ENCODE results near the gene ENKUR.

ENKUR gene

GRCh38 chr10:24965051-24965450 lies 50.9 kb downstream of the ENKUR start:
- H3K9ac ChIP-seq (ENCODE audit: low read depth, low read length): no peak overlapping the region
- no peak for ATAC-seq (ENCODE audit: insufficient read depth, low read depth)
- H2AFZ ChIP-seq (ENCODE audit: low read depth, low read length): no peak overlapping the region
- TF ChIP-seq EZH2 (IDR thresholded peaks at IDR 0.05; ENCODE audit: borderline replicate concordance, low read depth, low read length, severe bottlenecking): no peak
- TF ChIP-seq, protein P1, sequence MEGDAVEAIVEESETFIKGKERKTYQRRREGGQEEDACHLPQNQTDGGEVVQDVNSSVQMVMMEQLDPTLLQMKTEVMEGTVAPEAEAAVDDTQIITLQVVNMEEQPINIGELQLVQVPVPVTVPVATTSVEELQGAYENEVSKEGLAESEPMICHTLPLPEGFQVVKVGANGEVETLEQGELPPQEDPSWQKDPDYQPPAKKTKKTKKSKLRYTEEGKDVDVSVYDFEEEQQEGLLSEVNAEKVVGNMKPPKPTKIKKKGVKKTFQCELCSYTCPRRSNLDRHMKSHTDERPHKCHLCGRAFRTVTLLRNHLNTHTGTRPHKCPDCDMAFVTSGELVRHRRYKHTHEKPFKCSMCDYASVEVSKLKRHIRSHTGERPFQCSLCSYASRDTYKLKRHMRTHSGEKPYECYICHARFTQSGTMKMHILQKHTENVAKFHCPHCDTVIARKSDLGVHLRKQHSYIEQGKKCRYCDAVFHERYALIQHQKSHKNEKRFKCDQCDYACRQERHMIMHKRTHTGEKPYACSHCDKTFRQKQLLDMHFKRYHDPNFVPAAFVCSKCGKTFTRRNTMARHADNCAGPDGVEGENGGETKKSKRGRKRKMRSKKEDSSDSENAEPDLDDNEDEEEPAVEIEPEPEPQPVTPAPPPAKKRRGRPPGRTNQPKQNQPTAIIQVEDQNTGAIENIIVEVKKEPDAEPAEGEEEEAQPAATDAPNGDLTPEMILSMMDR (IDR thresholded peaks at IDR 0.05; ENCODE audit: borderline replicate concordance, extremely low read depth, low read length, poor library complexity, severe bottlenecking): no peak
- H3K27me3 ChIP-seq (ENCODE audit: insufficient read depth, low read length, poor library complexity): no peaks in the 10 kb centered on the region
- H4K20me1 ChIP-seq (ENCODE audit: insufficient read depth, low read length): no peaks in the 10 kb centered on the region
- DNase-seq: no peak
- no peak overlapping the region for H3K4me3 ChIP-seq (ENCODE audit: low read depth in 1 of 2, low read length in 2 of 2)
- H3K27ac ChIP-seq (ENCODE audit: low read length): no peak overlapping the region
- no peaks in the 10 kb centered on the region for H3K4me1 ChIP-seq (ENCODE audit: insufficient read depth, low read length)
- H3K4me2 ChIP-seq (ENCODE audit: insufficient read depth, low read length): no peak overlapping the region
- no peaks in the 10 kb centered on the region for H3K79me2 ChIP-seq (ENCODE audit: insufficient read depth, low read length)
- H3K36me3 ChIP-seq (ENCODE audit: insufficient read depth, low read length): no peaks in the 10 kb centered on the region
- no peaks in the 10 kb centered on the region for H3K9me3 ChIP-seq (ENCODE audit: insufficient read depth, low read length, severe bottlenecking)

DNA sequence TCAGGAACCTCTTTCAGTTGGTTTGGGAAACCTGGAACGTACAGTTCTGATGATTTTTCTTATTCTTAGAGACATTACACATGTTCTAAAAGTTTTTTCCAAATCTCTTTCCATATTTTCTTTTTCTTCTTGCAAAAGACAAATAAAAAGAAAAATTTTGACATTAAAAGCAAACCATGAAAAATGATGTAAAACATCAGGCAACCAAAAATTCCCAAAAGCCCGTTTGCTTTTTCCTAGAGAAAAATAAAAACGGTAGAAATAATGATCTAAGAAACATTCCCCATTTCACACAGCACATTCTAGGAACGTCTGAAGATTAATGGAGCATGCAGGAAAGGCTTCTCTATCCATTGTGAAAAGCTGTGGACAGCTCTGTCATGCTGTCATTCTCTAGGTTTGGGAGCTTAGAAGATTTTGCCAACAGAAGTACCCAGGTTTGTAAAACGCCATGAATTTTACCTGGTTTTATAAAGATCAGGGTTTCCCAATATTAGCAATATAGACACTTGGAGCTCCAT lies 52.4 kb downstream of the ENKUR start:
- Histone ChIP-seq H3K27ac (ENCODE audit: low read length) (no peak overlapping the region), H3K9ac (ENCODE audit: low read depth, low read length) (no peak overlapping the region), H3K79me2 (ENCODE audit: insufficient read depth, low read length) (no peaks in the 10 kb centered on the region), H3K4me1 (ENCODE audit: insufficient read depth, low read length) (no peaks in the 10 kb centered on the region), H4K20me1 (ENCODE audit: insufficient read depth, low read length) (no peaks in the 10 kb centered on the region), H3K9me3 (ENCODE audit: insufficient read depth, low read length, severe bottlenecking) (no peaks in the 10 kb centered on the region), H2AFZ (ENCODE audit: low read depth, low read length) (no peak overlapping the region), H3K4me3 (ENCODE audit: low read depth in 1 of 2, low read length in 2 of 2) (no peak overlapping the region), H3K36me3 (ENCODE audit: insufficient read depth, low read length) (no peaks in the 10 kb centered on the region), H3K27me3 (ENCODE audit: insufficient read depth, low read length, poor library complexity) (no peaks in the 10 kb centered on the region), H3K4me2 (ENCODE audit: insufficient read depth, low read length) (no peak overlapping the region)
- ATAC-seq (ENCODE audit: insufficient read depth, low read depth) (no peak), DNase-seq (no peak)
- TF ChIP-seq, protein P1 (IDR thresholded peaks at IDR 0.05; ENCODE audit: borderline replicate concordance, extremely low read depth, low read length, poor library complexity, severe bottlenecking): no peak
- TF ChIP-seq EZH2 (IDR thresholded peaks at IDR 0.05; ENCODE audit: borderline replicate concordance, low read depth, low read length, severe bottlenecking): no peak

- H3K36me3 ChIP-seq (ENCODE audit: insufficient read depth, low read length): no peaks in the 10 kb centered on the region
- no peak overlapping the region for H2AFZ ChIP-seq (ENCODE audit: low read depth, low read length)
- H3K79me2 ChIP-seq (ENCODE audit: insufficient read depth, low read length): no peaks in the 10 kb centered on the region
- no peaks in the 10 kb centered on the region for H4K20me1 ChIP-seq (ENCODE audit: insufficient read depth, low read length)
- no peak overlapping the region for H3K9ac ChIP-seq (ENCODE audit: low read depth, low read length)
- H3K27ac ChIP-seq (ENCODE audit: low read length): no peak overlapping the region
- ATAC-seq (ENCODE audit: insufficient read depth, low read depth) (no peak), DNase-seq (no peak)
- no peaks in the 10 kb centered on the region for H3K9me3 ChIP-seq (ENCODE audit: insufficient read depth, low read length, severe bottlenecking)
- no peak for TF ChIP-seq EZH2 (IDR thresholded peaks at IDR 0.05; ENCODE audit: borderline replicate concordance, low read depth, low read length, severe bottlenecking)
- TF ChIP-seq, protein P1 (IDR thresholded peaks at IDR 0.05; ENCODE audit: borderline replicate concordance, extremely low read depth, low read length, poor library complexity, severe bottlenecking): no peak
- no peak overlapping the region for H3K4me3 ChIP-seq (ENCODE audit: low read depth in 1 of 2, low read length in 2 of 2)
- H3K27me3 ChIP-seq (ENCODE audit: insufficient read depth, low read length, poor library complexity): no peaks in the 10 kb centered on the region
- no peaks in the 10 kb centered on the region for H3K4me1 ChIP-seq (ENCODE audit: insufficient read depth, low read length)
- no peak overlapping the region for H3K4me2 ChIP-seq (ENCODE audit: insufficient read depth, low read length)
Observed at GRCh38 chr10:24962995-24963394, 53.0 kb downstream of the ENKUR start.

DNA sequence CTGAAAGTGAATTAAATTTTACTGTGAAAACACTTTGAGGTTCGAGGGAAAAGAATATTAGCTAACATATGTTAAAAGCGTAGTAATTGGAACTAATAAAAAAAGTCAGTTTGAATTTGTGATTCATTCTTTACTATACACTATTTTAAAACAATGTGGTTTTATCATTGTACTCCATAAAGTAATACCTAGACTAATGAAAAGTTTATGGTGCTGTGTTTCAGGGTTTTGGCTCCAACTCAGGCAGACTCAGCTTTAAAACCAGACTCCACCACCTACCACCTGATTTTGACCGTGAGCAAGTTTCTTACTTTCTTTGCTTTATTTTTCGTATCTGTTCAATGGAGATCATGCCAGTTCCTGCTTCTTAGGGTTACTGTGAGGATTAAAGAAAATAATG lies 54.4 kb downstream of the ENKUR start:
- Histone ChIP-seq H3K27me3 (ENCODE audit: insufficient read depth, low read length, poor library complexity) (no peaks in the 10 kb centered on the region), H3K4me2 (ENCODE audit: insufficient read depth, low read length) (no peak overlapping the region), H3K79me2 (ENCODE audit: insufficient read depth, low read length) (no peaks in the 10 kb centered on the region), H3K4me1 (ENCODE audit: insufficient read depth, low read length) (no peaks in the 10 kb centered on the region), H3K27ac (ENCODE audit: low read length) (no peak overlapping the region), H3K36me3 (ENCODE audit: insufficient read depth, low read length) (no peaks in the 10 kb centered on the region), H3K4me3 (ENCODE audit: low read depth in 1 of 2, low read length in 2 of 2) (no peak overlapping the region), H2AFZ (ENCODE audit: low read depth, low read length) (no peak overlapping the region), H3K9me3 (ENCODE audit: insufficient read depth, low read length, severe bottlenecking) (no peaks in the 10 kb centered on the region), H3K9ac (ENCODE audit: low read depth, low read length) (no peak overlapping the region), H4K20me1 (ENCODE audit: insufficient read depth, low read length) (no peaks in the 10 kb centered on the region)
- TF ChIP-seq EZH2 (IDR thresholded peaks at IDR 0.05; ENCODE audit: borderline replicate concordance, low read depth, low read length, severe bottlenecking): no peak
- TF ChIP-seq, protein P1 (IDR thresholded peaks at IDR 0.05; ENCODE audit: borderline replicate concordance, extremely low read depth, low read length, poor library complexity, severe bottlenecking): no peak
- DNase-seq (no peak), ATAC-seq (ENCODE audit: insufficient read depth, low read depth) (no peak)

All from DND-41 (cell line).